Erythroblast (primary cell): ENCODE measurements around the gene HOXD11.

Experiments used
- DNase-seq, 2 experiments: peaks; one replicate each; lab custom pipeline; 2025; lab: John Stamatoyannopoulos, UW
- GATA1 ChIP-seq: IDR thresholded peaks from 2 replicates; pipeline ENCODE4 v1.6.1; 2011; ENCODE audit warnings: low read depth, mild to moderate bottlenecking, control low read depth, low read length, moderate library complexity
- POLR2A ChIP-seq: IDR thresholded peaks from 2 replicates; pipeline ENCODE4 v1.6.1; 2011; ENCODE audit warnings: mild to moderate bottlenecking, low read length

The HOXD11 gene

GRCh38 chr2:176137906-176138305, 30.8 kb downstream of the HOXD11 start:
- TF ChIP-seq GATA1 (no peak), POLR2A (no peak)

GRCh38 chr2:176138526-176138922, 31.4 kb downstream of the HOXD11 start:
- DNase-seq, result no peak
- no peak for TF ChIP-seq POLR2A
- TF ChIP-seq GATA1, result no peak

More at GRCh38 chr2:176137906-176138305, 30.8 kb downstream of the HOXD11 start:
- no peak for DNase-seq

DNA sequence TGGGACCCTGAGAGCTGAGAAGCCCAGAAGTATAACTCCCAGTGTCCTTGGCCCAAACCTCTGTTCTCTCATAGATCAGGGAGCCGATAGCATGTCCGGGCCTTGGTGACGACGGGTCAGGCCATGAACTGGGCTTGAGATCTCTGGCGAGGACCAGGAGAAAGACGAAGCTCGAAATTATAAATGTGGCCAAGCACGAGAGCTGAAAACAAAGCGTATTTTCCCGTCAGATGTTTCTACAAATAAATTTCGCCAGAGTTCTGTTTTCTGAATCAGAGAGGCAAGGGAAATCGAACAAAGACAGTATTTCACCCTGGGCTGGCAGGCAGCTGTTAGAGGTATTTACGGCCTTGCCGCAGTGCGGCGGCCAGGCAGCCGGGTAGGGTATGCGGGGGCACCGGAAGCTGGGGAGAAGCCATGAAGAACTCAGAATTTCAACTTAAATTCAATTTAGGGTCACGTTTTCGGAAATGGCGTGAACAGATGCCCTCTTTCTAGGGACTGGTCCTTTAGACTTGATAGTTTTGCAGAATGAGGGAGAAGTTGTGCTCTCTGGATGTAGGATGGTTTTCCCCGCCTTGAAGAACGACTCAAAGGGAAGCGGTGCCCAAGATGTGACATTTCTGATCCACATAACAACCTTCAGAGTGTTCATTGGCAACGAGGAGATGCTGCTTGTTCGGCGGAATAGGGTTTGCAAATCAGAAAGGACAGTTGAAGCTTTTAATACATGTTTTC, 32.0 kb downstream of the HOXD11 start:
- TF ChIP-seq GATA1 (no peak), POLR2A (no peak)
- no peak for DNase-seq

GRCh38 chr2:176139661-176140512, 32.8 kb downstream of the HOXD11 start:
- DNase-seq, result no peak

GRCh38 chr2:176140513-176141317, 33.6 kb downstream of the HOXD11 start:
- TF ChIP-seq GATA1 (no peak), POLR2A (no peak)
- DNase-seq, result peak; percentile 76 to 84

More at GRCh38 chr2:176139661-176140512, 32.8 kb downstream of the HOXD11 start:
- TF ChIP-seq POLR2A, result no peak
- no peak for TF ChIP-seq GATA1

DNA sequence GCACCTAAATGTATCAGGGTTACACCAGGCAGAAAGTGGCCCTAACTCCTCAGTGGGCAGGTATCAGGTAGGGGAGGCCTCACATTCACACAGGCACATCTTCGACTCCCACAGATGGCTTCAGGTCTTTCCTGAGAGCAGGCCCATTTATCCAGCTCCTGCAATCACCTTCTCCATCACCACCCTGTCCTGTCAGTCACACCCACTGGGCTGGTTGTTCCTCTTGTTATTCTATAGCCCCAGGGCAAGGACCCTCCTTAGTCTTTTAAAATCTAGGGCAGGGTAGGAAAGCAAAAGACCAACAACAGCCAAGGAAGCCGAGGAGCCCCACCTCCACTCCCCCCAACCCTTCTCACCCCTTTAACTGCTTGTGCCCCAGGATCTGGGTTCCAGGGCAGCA, 35.2 kb downstream of the HOXD11 start:
- TF ChIP-seq GATA1, result no peak
- no peak for TF ChIP-seq POLR2A
- no peak for DNase-seq

- TF ChIP-seq POLR2A (no peak), GATA1 (no peak)
- no peak for DNase-seq
Observed at GRCh38 chr2:176145085-176145969, 38.2 kb downstream of the HOXD11 start.

DNA sequence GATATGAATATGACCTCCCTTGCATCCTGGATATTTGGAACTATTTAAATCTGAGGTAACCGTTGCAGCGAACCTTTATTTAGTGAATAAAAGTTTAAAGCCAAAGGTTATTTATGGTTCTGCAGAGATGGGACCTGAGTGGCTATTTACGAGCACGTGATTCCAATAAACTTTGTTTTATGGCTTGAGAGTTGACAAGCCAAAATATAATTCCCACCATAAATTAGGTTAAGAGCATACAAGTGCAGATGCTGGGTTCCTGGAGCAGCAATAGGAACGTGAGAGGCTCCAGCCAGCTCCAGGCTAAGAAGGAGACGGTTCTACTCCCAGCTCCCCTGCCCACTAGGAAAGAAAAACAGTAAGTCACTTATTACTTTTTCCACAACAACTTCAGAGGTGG, 39.0 kb downstream of the HOXD11 start:
- TF ChIP-seq POLR2A (no peak), GATA1 (no peak)

GRCh38 chr2:176146645-176147044, 39.6 kb downstream of the HOXD11 start:
- TF ChIP-seq POLR2A, result no peak
- no peak for TF ChIP-seq GATA1
- no peak for DNase-seq

More for the DNA sequence above, 39.0 kb downstream of the HOXD11 start:
- no peak for DNase-seq

DNA sequence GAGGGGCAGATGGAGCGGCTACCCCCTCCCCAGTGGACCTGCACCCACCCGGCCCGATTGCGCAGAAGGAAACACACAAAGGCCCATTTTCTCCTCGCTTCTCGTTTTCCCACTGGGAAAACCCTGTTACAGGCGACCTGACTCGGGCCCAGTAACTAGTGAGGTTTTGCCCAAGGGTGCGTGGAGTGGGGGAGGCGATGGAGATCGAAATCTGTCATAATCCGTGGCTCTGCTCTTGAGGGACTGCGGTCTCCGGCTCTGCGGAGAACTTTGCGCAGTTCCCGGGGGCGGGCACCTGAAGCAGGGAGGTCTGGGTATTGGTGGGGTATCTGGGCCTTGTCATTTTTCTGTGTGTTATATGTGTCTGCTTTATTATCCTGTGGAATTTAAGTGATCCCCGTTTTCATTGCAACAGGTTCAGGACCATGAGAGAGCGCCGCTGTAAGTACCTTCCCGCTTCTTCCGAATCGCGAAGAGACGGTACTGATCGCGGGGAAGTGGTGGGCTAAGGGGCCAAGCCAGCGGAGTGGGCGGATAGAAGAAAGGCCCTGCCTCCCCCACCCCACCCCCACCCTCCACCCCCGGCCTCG, 40.2 kb downstream of the HOXD11 start:
- TF ChIP-seq GATA1 (no peak), POLR2A (no peak)

GRCh38 chr2:176147800-176148496, 40.9 kb downstream of the HOXD11 start:
- DNase-seq, result no peak

More for the DNA sequence above, 40.2 kb downstream of the HOXD11 start:
- no peak for DNase-seq

More at GRCh38 chr2:176147800-176148496, 40.9 kb downstream of the HOXD11 start:
- no peak for TF ChIP-seq GATA1
- no peak for TF ChIP-seq POLR2A
